ENCODE results near the gene LRMDA. TPM values are rescaled to one million over a fixed set of nuclear protein-coding genes. Genes with fewer than 3 reads are reported as not detected.

LRMDA gene
- total and polyA plus RNA-seq, 2 of the 4 experiments (the other 2 are of a cell fraction) = 0.07 TPM; not detected in 1

DNA sequence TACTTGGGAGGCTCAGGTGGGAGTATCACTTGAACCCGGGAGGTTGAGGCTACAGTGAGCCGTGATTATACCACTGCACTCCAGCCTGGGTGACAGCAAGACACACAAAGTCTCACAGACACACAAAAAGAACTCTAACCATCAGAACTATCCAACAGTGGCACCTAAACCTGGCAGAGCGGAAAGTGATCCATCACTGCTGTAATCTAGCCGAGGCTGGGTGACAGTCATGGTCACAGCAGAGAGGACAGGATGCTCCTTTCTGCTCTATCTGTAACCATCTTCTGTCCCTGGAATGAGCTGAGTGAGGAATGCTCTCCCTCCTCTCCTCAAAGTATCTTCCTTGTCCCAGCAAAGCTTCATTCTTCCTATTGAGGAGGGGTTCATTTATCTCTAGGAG is 656.6 kb downstream of the LRMDA start:
- no peaks in the 10 kb centered on the region for H3K9me1 ChIP-seq (ENCODE audit: insufficient read depth, low read length)
- H2BK120ac ChIP-seq (ENCODE audit: low read depth, low read length) = no peak overlapping the region
- H2BK5ac ChIP-seq (ENCODE audit: low read depth, low read length, poor library complexity, severe bottlenecking) = no peak overlapping the region
- no peak for ATAC-seq (ENCODE audit: low read depth)
- no peak overlapping the region for H3K56ac ChIP-seq (ENCODE audit: extremely low read depth, insufficient read depth, low read length)
- no peak overlapping the region for H2AFZ ChIP-seq (replicated peaks; ENCODE audit: low read length, poor library complexity)
- DNase-seq = no peak
- no peak overlapping the region for H3K4me3 ChIP-seq (ENCODE audit: insufficient read depth, low read depth, low read length)
- H2AK5ac ChIP-seq (ENCODE audit: low read depth, low read length) = no peak overlapping the region
- no peak overlapping the region for H2BK20ac ChIP-seq (ENCODE audit: low read depth, low read length)
- no peak overlapping the region for H3K23ac ChIP-seq (ENCODE audit: low read depth, low read length)
- no peak for TF ChIP-seq MAFK (IDR thresholded peaks at IDR 0.05; ENCODE audit: low read depth, low read length)
- no peak for TF ChIP-seq MAZ (IDR thresholded peaks at IDR 0.05; ENCODE audit: borderline replicate concordance, low read depth, low read length)
- TF ChIP-seq RFX5 (IDR thresholded peaks at IDR 0.05; ENCODE audit: low read depth, low read length) = no peak
- TF ChIP-seq, protein P1, sequence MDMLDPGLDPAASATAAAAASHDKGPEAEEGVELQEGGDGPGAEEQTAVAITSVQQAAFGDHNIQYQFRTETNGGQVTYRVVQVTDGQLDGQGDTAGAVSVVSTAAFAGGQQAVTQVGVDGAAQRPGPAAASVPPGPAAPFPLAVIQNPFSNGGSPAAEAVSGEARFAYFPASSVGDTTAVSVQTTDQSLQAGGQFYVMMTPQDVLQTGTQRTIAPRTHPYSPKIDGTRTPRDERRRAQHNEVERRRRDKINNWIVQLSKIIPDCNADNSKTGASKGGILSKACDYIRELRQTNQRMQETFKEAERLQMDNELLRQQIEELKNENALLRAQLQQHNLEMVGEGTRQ (IDR thresholded peaks at IDR 0.05; ENCODE audit: low read depth, low read length) = no peak
- dilution Hi-C loops (cut with HindIII; ENCODE audit: low sequenced_read_pairs, unreplicated experiment) = no loop called here
- no peak overlapping the region for H3K27ac ChIP-seq (ENCODE audit: insufficient read depth, low read length)
- no CpG with 5 or more reads among the region's 4 CpGs for WGBS, 2 experiments (ENCODE audit: extremely low coverage in 2 of 2, insufficient read length in 1 of 2)
- no peaks in the 10 kb centered on the region; the same call in none of the 2 replicates for H3K27me3 ChIP-seq (ENCODE audit: control insufficient read depth, insufficient read depth, low read length)
- H2BK15ac ChIP-seq (ENCODE audit: low read depth, low read length) = no peak overlapping the region
- no peak overlapping the region for H3K4me2 ChIP-seq (ENCODE audit: low read depth, low read length)
- no peak overlapping the region for H3K4ac ChIP-seq (ENCODE audit: low read depth, low read length)
- no peaks in the 10 kb centered on the region for H3K79me1 ChIP-seq (ENCODE audit: low read depth in 1 of 2, low read length in 2 of 2)
- H3K18ac ChIP-seq (ENCODE audit: low read depth, low read length) = no peak overlapping the region
- in situ Hi-C loops (cut with MboI; ENCODE audit: low sequenced_read_pairs) = no loop called here
- H3K36me3 ChIP-seq (ENCODE audit: control insufficient read depth, insufficient read depth, low read length) = no peaks in the 10 kb centered on the region
- no peak overlapping the region for H2AK9ac ChIP-seq (replicated peaks; ENCODE audit: low read depth, low read length, poor library complexity)
- H3K9ac ChIP-seq (ENCODE audit: low read depth, low read length) = no peak overlapping the region
- H4K20me1 ChIP-seq (ENCODE audit: insufficient read depth, low read length) = no peaks in the 10 kb centered on the region
- H3K14ac ChIP-seq (replicated peaks; ENCODE audit: low read depth, low read length) = no peak overlapping the region
- H3K9me3 ChIP-seq (ENCODE audit: control insufficient read depth, insufficient read depth, low read length) = no peaks in the 10 kb centered on the region; the same call in 1 of the 2 replicates
- intact Hi-C loops (cut with micrococcal nuclease) = no loop called here
- H4K91ac ChIP-seq (ENCODE audit: insufficient read depth, low read depth, low read length) = no peak overlapping the region
- H4K5ac ChIP-seq (ENCODE audit: low read depth, low read length) = no peak overlapping the region
- H4K8ac ChIP-seq (ENCODE audit: low read depth in 2 of 2, low read length in 2 of 2) = no peak overlapping the region
- no TSS peak for BruUV-seq (replicated peaks)
- ChIA-PET CTCF (no interaction called here), POLR2A (ENCODE audit: unreplicated experiment) (no interaction called here)
- no peaks in the 10 kb centered on the region for H3K4me1 ChIP-seq (ENCODE audit: control insufficient read depth, insufficient read depth, low read length)

Measured in IMR-90 (cell line).